HG02981 (cell line): ENCODE measurements around the gene LRRC56.

Experiments used
- ATAC-seq: cut with Tn5 transposase; IDR thresholded peaks from one replicate; pipeline ENCODE4 v1.9.1; 2021; ENCODE audit warnings: mild to moderate bottlenecking, moderate library complexity; ENCODE audit not compliant: unreplicated experiment

LRRC56 gene

DNA sequence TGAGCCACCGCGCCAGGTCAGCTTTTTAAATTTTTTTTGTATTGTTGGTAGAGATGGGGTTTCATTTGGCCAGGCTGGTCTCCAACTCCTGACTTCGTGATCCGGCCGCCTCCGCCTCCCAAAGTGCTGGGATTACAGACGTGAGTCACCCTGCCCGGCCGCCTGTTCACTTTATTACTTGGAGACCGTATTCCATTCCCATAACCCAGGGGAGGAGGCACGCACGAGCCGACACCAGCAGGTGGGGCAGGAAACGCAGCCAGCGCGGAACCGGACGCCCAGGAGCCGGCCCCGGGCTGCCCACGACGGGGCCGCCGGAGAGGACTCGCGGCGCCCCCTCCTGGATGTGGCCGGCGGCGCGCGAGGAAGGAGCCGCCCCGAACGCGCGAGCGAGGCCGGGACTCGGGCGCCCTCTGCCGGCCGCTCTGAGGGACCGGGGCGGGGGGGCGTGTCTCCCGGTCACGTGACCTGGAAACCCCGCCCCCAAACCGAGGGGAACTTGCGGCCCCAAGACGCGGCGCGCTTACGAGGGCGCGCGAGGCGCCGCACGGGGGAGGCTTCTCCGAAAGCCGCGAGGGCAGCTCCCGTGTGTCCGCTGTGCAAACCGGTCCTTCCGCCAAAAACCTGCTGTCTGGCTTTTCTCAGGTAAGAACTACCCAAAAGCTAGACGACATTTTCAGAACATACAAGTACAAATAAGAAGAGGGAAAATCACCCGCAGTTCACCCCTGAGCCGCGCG, 18.7 kb upstream of the LRRC56 start:
- peak; percentile 86 for ATAC-seq

GRCh38 chr11:520428-521176, 16.7 kb upstream of the LRRC56 start:
- ATAC-seq: no peak

GRCh38 chr11:521177-521688, 16.1 kb upstream of the LRRC56 start:
- no peak for ATAC-seq

GRCh38 chr11:526192-526591, 11.1 kb upstream of the LRRC56 start:
- ATAC-seq: no peak

DNA sequence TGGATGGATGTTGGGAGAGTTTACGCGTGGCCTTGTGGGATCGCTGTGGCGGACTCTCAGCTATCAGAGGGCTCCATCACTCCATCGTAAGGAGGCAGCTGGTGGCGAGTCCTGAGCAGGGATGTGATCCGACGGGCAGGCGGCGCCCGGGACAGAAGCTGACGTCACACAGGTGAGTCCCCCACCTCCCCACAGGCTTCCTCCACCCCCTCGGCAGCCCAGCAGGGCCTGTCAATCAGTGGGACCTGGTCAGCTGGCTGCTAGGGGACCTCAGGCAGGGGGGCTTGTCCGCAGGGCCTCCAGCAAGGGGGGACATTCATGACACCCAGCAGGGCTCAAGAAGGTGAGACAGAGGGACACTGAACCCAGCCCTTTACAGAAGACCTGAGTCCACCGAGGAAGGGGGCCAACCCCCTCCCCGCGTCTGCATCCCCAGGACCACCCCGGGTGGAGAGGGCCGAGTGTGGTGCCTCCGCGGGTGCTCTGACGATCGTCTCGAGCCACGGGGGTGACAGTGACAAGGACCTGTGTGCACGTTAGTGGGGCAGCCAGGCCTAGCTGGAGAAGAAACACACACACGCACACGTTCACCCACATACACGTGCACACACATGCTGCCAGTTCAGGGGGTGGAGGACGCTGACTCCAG, 9.0 kb upstream of the LRRC56 start:
- ATAC-seq: no peak

DNA sequence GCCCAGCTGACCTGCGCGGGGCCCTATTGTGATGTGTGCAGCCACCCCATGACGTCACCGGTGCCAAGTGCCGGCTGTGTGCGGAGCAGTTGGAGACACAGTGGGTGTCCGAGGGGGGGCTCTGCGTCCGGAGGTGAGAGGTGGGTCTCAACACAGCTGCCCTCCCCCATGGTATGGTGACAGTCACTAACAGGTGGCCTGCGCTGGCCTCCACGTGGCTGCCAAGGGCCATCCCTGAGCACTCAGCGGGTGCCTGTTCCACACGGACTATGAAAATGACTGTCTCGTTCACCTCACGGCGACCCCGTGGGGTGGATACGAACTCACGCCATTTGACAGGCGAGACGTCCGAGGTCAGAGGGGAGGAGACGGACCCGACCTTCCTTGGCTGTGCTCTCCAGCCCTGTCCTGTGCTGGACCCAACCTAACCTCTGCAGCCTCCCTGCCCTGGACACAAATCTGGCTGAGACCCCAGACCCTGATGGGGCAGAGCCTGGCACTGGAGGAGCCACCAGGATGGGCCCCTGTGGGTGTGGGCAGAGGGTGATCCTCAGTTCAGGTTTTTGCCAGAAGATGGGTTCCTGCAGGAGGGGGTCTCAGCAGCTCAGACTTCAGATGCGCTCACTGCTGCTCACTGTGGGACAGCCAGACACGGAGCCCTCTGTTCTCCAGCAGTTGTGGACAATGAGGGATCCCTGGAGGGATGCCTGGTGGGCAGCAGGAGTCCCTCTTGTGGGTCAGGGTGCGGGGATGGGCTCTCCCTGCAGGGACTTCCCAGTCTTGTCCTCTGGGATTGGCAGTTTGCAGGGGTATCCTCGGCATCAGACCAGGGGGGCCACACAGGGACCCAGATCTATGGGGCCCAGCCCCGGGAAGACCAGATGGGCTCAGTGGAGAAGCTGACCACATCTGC, 8.3 kb upstream of the LRRC56 start:
- no peak for ATAC-seq

DNA sequence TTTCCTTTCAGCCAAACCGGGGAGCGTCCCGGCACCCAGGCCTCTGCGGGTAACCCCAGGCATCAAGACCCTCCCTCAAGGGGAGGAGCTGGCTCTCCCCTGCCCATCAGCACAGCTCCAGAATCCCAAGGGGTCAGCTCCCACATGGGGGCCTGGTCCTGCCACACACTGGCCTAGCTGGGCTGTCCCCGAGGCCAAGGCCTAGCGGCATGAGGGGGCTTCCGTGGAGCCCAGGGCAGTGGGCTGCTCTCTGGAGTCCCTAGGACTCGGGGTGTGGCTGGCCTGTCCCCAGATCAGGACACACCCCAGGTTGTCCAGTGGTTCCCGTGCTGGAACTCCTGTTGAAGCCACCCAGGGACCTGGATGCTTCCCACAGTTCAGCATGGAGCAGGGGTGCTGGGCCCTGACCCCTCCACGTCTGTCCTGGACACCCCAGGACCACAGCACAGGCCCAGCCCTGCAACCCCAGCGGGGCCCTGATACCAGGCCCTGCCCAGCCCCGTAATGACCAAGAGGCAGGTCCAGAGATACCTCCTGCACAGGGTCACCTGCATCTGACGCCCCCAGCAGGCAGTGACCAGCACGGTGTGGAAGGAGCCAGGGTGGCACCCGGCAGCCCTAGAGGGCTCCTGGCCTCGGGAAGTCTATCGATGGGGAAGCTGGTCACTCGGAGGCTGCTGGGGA, 7.5 kb upstream of the LRRC56 start:
- no peak for ATAC-seq

GRCh38 chr11:530960-531831, 6.1 kb upstream of the LRRC56 start:
- no peak for ATAC-seq

GRCh38 chr11:531919-532526, 5.3 kb upstream of the LRRC56 start:
- ATAC-seq: no peak

DNA sequence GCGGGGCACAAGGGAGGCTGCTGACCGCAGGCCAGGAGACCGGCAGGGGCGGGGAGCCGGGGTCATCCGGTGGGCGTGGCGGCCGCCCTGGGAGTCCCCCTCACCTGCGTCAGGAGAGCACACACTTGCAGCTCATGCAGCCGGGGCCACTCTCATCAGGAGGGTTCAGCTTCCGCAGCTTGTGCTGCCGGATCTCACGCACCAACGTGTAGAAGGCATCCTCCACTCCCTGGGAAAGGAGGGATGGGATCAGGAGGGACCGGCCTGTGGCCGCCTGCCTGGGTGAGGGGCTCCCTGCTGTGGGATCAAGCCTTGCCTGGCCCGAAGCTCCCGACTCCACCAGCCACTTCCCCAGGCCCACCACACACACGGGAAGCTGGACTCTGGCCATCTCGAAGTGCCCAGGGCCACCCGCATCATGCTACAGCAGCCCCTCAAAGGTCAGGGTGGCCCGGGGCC, 4.8 kb upstream of the LRRC56 start:
- no peak for ATAC-seq

DNA sequence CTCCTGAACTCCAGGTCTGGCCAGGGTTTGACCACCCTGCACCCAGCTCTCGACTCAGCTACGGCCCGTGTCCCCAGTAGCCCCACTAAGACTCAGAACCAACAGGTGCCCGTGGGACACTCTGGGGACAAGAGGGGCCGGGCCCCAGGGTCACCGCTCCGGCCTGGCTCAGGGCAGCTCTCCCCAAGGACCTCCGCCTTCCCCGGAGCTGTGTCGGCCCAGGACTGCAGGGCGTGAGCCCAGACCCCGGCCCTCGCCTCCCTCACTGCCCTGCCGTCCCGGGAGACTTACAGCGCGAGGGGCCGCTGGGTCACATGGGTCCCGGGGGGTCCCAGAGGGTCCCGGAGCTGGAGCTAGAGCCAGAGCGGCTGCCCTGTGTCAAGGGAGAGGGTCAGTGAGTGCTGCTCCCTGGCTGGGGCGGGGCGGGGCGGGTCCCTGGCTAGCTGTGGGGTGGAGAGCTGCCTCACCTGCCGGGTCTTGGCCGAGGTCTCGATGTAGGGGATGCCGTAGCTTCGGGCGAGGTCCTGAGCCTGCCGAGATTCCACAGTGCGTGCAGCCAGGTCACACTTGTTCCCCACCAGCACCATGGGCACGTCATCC, 4.2 kb upstream of the LRRC56 start:
- ATAC-seq: no peak

DNA sequence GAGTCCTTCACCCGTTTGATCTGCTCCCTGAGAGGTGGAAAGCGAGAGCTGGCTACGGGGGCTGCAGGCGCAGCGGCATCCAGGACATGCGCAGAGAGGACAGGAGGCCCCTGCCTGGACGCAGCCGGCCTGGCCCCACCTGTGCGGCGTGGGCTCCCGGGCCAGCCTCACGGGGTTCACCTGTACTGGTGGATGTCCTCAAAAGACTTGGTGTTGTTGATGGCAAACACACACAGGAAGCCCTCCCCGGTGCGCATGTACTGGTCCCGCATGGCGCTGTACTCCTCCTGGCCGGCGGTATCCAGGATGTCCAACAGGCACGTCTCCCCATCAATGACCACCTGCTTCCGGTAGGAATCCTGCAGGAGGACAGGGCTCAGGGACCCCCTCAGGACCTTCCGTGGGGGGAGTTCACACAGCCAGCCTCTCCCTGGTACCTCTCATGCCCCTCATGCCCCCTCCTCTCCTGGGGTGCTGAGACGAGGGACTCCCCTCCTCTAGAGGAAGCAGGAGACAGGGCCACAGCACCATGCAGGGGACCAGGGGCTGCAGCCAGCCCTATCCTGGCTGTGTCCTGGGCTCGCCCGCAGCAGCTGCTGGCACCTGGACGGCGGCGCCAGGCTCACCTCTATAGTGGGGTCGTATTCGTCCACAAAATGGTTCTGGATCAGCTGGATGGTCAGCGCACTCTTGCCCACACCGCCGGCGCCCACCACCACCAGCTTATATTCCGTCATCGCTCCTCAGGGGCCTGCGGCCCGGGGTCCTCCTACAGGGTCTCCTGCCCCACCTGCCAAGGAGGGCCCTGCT, 3.5 kb upstream of the LRRC56 start:
- ATAC-seq: no peak

GRCh38 chr11:534396-535209, 2.7 kb upstream of the LRRC56 start:
- no peak for ATAC-seq

DNA sequence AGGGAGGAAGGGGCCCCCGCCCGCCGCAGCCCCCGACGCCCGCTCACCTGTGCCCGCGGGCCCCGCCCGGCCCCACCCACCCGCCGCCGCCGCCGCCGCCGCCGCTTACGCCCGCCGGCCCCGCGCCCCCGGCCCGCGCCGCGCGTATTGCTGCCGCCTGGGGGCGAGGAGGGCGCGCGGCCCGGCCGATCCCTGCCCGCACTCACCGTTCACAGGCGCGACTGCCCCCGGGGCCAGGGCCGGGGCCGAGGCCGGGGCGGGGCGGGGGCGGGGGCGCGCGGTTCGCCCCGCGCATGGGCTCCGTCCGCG, 2.2 kb upstream of the LRRC56 start:
- peak; percentile 17 for ATAC-seq

DNA sequence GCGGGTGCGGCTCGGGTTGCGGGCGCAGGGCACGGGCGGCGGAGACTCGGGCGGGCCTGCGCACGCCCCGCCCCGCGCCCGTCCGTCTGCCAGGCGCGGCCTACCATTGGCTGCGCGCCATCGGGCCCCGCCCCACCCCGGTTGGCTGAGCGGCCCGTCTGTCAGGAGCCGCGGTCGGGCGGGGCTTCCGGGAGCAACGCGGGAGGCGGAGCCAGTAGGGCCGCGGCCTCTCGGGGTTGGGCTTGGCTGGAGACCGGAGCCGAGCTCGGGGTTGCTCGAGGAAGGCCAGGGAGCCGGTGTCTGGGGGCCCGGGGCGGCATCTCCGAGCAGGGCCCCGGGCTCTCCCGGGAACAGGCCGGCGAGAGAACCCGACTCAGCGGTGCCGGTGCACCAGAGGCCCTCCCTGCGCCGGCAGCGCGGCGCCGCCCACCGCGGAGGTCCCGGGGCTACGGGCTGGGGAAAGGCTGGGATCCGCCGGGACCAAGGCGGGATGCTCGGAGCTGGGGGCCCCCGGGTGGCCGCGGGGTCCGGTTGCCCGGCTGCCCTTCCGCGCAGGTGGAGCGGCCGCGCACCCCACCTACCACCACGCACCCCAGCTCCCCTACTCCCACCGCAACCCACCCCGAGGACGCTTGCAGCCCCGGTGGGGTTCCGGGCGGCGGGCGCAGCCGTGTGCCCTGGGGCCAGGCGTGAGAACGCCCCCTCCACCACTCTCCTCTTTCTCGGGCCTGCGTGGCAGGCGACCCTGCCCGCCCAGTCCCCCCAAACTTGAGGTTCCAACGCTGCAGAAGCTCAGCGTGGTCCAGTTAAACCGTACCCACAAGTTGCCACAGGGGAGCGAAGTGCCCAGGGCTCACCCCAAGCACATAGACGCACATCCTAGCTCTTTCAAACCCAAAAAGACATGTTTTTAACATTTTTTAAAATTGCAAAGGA, 1.5 kb upstream of the LRRC56 start, which contains the start of gene HRAS:
Gene HRAS, minus strand, starts transcription at position 58 of the 936 bp plus-strand sequence.
- ATAC-seq: peak; percentile 69
